DMS 273 (cell line): Measurements from ENCODE around the gene MYOCOS.
"Not testable (repeated sequence)": the region's sequence is repeated elsewhere in the genome, so short reads cannot be mapped to it uniquely, and the experiment has no call there.

ENCODE experiments used
- DNase-seq: peaks from one replicate; lab custom pipeline; 2025; ENCODE audit not compliant: unreplicated experiment; lab: John Stamatoyannopoulos, UW

Gene MYOCOS

GRCh38 chr1:171622152-171622462 is at the start of gene MYOCOS:
Gene MYOCOS (plus strand): TSS chr1:171622243. CDS start chr1:171623884, 1,641 bp downstream.
- no peak for DNase-seq

GRCh38 chr1:171576144-171576543 is 45.9 kb upstream of the MYOCOS start:
- DNase-seq = no peak

- DNase-seq = no peak
Measured at GRCh38 chr1:171581226-171581625, 40.8 kb upstream of the MYOCOS start.

GRCh38 chr1:171581766-171582165 is 40.3 kb upstream of the MYOCOS start:
- no peak for DNase-seq

GRCh38 chr1:171582589-171582988 is 39.5 kb upstream of the MYOCOS start:
- DNase-seq = no peak

- DNase-seq = peak; percentile 38
Measured at GRCh38 chr1:171583591-171584201, 38.3 kb upstream of the MYOCOS start.

GRCh38 chr1:171585715-171586114 is 36.3 kb upstream of the MYOCOS start:
- DNase-seq = no peak

- DNase-seq = no peak
Measured at GRCh38 chr1:171588230-171588629, 33.8 kb upstream of the MYOCOS start.

GRCh38 chr1:171590022-171590421 is 32.0 kb upstream of the MYOCOS start:
- DNase-seq = no peak

GRCh38 chr1:171595324-171595723 is 26.7 kb upstream of the MYOCOS start:
- peak; percentile 11 for DNase-seq

- DNase-seq = no peak
Measured at GRCh38 chr1:171596119-171596518, 25.9 kb upstream of the MYOCOS start.

GRCh38 chr1:171596705-171597104 is 25.3 kb upstream of the MYOCOS start:
- DNase-seq = no peak

GRCh38 chr1:171597203-171597602 is 24.8 kb upstream of the MYOCOS start:
- peak; percentile 16 for DNase-seq

- DNase-seq = not testable (repeated sequence)
Measured at GRCh38 chr1:171600310-171600709, 21.7 kb upstream of the MYOCOS start.

GRCh38 chr1:171600862-171601261 is 21.2 kb upstream of the MYOCOS start:
- no peak for DNase-seq

GRCh38 chr1:171603042-171603441 is 19.0 kb upstream of the MYOCOS start:
- not testable (repeated sequence) for DNase-seq

GRCh38 chr1:171606402-171606941 is 15.6 kb upstream of the MYOCOS start:
- no peak for DNase-seq

GRCh38 chr1:171610385-171610784 is 11.7 kb upstream of the MYOCOS start:
- no peak for DNase-seq

GRCh38 chr1:171611306-171611705 is 10.7 kb upstream of the MYOCOS start:
- no peak for DNase-seq

GRCh38 chr1:171613282-171613681 is 8.8 kb upstream of the MYOCOS start:
- DNase-seq = no peak

GRCh38 chr1:171615122-171615906 is 6.7 kb upstream of the MYOCOS start:
- DNase-seq = not testable (repeated sequence)

GRCh38 chr1:171616586-171616985 is 5.5 kb upstream of the MYOCOS start:
- no peak for DNase-seq
